ENCODE data around the gene C17orf107. TPM values are rescaled to one million over a fixed set of nuclear protein-coding genes. Genes with fewer than 3 reads are reported as not detected.
A peak's percentile ranks its signal among the peaks of the same experiment; 100 is the strongest.

C17orf107 gene
- total and polyA plus RNA-seq, 2 of the 13 experiments (the other 11 are each of a cell fraction or from before 2014, with no cell fraction given): 0.20 to 0.59 TPM

DNA sequence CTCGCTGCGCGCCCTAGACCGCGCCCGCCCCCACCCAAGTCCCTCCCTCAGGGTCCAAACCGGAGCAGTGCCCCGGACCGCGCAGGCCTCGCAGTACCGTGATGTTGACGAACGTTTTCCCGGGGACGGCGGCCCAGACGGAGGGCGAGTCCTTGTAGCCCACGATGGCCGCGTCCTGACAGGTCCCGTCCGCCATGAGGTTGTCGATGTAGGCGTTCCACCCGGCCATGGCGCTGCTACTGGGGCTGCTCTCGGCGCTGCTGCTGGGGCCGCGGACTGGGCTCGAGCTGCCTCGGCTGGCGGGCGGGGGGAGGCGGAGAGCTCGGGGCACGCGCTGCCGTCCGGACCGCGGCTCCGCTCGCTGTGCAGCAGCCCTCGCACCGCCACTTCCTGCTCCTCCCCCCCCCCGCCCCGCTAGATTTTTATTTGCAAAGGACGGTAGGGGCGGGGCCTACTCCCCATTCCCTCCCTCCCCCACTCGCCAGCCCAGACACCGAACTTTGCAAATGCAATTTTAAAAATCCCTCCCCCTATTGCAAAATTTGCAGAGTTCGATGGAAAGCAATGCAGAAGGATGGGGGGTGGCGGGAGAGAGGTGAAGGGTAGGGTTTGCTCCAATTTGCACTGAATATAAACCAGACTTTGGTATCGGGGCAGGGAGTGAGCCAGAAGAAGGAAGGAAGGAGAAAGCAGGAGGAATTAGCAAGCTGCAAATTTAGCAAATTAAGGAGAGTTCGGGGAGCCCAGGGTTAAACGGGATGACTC is 49.0 kb downstream of the C17orf107 start, which contains the start of gene PFN1 (continued):
- TF ChIP-seq JDP2 (CRISPR knock-in tag; IDR thresholded peaks at IDR 0.05; ENCODE audit: borderline replicate concordance): no peak
- TF ChIP-seq ZNF660 (CRISPR knock-in tag; IDR thresholded peaks at IDR 0.05; ENCODE audit: borderline replicate concordance, low read depth): no peak
- TF ChIP-seq, protein P1, sequence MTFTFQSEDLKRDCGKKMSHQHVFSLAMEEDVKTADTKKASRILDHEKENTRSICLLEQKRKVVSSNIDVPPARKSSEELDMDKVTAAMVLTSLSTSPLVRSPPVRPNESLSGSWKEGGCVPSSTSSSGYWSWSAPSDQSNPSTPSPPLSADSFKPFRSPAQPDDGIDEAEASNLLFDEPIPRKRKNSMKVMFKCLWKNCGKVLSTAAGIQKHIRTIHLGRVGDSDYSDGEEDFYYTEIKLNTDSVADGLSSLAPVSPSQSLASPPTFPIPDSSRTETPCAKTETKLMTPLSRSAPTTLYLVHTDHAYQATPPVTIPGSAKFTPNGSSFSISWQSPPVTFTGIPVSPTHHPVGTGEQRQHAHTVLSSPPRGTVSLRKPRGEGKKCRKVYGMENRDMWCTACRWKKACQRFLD (CRISPR knock-in tag; IDR thresholded peaks at IDR 0.05; ENCODE audit: borderline replicate concordance): no peak
- TF ChIP-seq ZNF607 (CRISPR knock-in tag; IDR thresholded peaks at IDR 0.05; ENCODE audit: borderline replicate concordance): peak; percentile 91
- TF ChIP-seq, protein P2, sequence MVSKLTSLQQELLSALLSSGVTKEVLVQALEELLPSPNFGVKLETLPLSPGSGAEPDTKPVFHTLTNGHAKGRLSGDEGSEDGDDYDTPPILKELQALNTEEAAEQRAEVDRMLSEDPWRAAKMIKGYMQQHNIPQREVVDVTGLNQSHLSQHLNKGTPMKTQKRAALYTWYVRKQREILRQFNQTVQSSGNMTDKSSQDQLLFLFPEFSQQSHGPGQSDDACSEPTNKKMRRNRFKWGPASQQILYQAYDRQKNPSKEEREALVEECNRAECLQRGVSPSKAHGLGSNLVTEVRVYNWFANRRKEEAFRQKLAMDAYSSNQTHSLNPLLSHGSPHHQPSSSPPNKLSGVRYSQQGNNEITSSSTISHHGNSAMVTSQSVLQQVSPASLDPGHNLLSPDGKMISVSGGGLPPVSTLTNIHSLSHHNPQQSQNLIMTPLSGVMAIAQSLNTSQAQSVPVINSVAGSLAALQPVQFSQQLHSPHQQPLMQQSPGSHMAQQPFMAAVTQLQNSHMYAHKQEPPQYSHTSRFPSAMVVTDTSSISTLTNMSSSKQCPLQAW (CRISPR knock-in tag; IDR thresholded peaks at IDR 0.05): 0 out of 2 replicates have a peak, but pooled peaks have one; percentile 32
- TF ChIP-seq CTCF (CRISPR knock-in tag; IDR thresholded peaks at IDR 0.05): no peak
- TF ChIP-seq FOXP1 (IDR thresholded peaks at IDR 0.05): no peak
- no peak for TF ChIP-seq FOXP1 (CRISPR knock-in tag; IDR thresholded peaks at IDR 0.05)
- no peak for TF ChIP-seq TBP (CRISPR knock-in tag; IDR thresholded peaks at IDR 0.05)
- TF ChIP-seq MZF1 (CRISPR knock-in tag; IDR thresholded peaks at IDR 0.05; ENCODE audit: borderline replicate concordance): no peak
- TF ChIP-seq PHF8 (CRISPR knock-in tag; IDR thresholded peaks at IDR 0.05): peak; percentile 69
- TF ChIP-seq RORA (CRISPR knock-in tag; IDR thresholded peaks at IDR 0.05): no peak
- TF ChIP-seq ZNF552 (CRISPR knock-in tag; IDR thresholded peaks at IDR 0.05; ENCODE audit: borderline replicate concordance): no peak
- TF ChIP-seq TOPORS (CRISPR knock-in tag; IDR thresholded peaks at IDR 0.05): no peak
- no peak for TF ChIP-seq SMAD3 (CRISPR knock-in tag; IDR thresholded peaks at IDR 0.05)
- no peak for TF ChIP-seq STAG1 (CRISPR knock-in tag; IDR thresholded peaks at IDR 0.05)
- no peak for TF ChIP-seq ZNF512B (CRISPR knock-in tag; IDR thresholded peaks at IDR 0.05; ENCODE audit: borderline replicate concordance)
- no peak for TF ChIP-seq EED (CRISPR knock-in tag; IDR thresholded peaks at IDR 0.05)
- no peak for TF ChIP-seq ZNF10 (CRISPR knock-in tag; IDR thresholded peaks at IDR 0.05; ENCODE audit: borderline replicate concordance, low read depth)
- no peak for TF ChIP-seq E2F2 (CRISPR knock-in tag; IDR thresholded peaks at IDR 0.05; ENCODE audit: borderline replicate concordance)

Data from HepG2 (cell line).